Vagina (tissue), 2 donors: Measurements from ENCODE around the gene MT1G. TPM values are rescaled to one million over a fixed set of nuclear protein-coding genes. Genes with fewer than 3 reads are reported as not detected.

ENCODE experiments used
- DNase-seq, 2 donors: peaks; one replicate each; pipeline ENCODE4 v3.0.0-alpha.2; 2017; ENCODE audit errors: extremely low spot score in 2 of 2
- H3K27ac ChIP-seq: fragments of 200-600 bp; sonication (generic); one replicate; pipeline ENCODE4 v1.5.1; 2019
- H3K27me3 ChIP-seq: fragments of 200-600 bp; sonication (generic); one replicate; pipeline ENCODE4 v1.5.1; 2019
- H3K36me3 ChIP-seq, 2 donors: fragments of 200-600 bp; sonication (generic); one replicate each; pipeline ENCODE4 v1.5.1; 2017 to 2019
- H3K4me1 ChIP-seq: fragments of 200-600 bp; sonication (generic); one replicate; pipeline ENCODE4 v1.5.1; 2019
- H3K4me3 ChIP-seq, 2 donors: fragments of 200-600 bp; sonication (generic); 1 replicate in 1 of 2; 2 replicates in 1 of 2; pipeline ENCODE4 v1.5.1; 2016 to 2019
- H3K9me3 ChIP-seq: fragments of 200-600 bp; sonication (generic); one replicate; pipeline ENCODE4 v1.5.1; 2019
- POLR2A ChIP-seq, 2 donors: fragments of 450-650 bp; IDR thresholded peaks; one replicate each; pipeline ENCODE4 v1.6.1; 2017; ENCODE audit warnings: antibody characterized with exemption in 2 of 2, mild to moderate bottlenecking in 2 of 2, moderate library complexity in 2 of 2
- POLR2AphosphoS5 ChIP-seq, 2 donors: sonication (generic); formaldehyde crosslinking; IDR thresholded peaks; one replicate each; pipeline ENCODE4 v1.9.0; 2017; ENCODE audit warnings: antibody characterized with exemption in 2 of 2, mild to moderate bottlenecking in 2 of 2, low read depth in 1 of 2; ENCODE audit not compliant: insufficient read depth in 1 of 2
- intact Hi-C: fragments of 100-400 bp; cut with DNase I; formaldehyde crosslinking; loops from one replicate; pipeline ENCODE4 v1.15.1; 2023
- total RNA-seq: library from RNA; depleted of rRNA; stranded (reverse); fragments of >200 nt; gene quantifications from one replicate; pipeline ENCODE4 v1.2.3, GENCODE V29; 2016
- TF ChIP-seq, protein P1 (sequence below), 3 experiments: fragments of 450-650 bp in 2 of 3; fragments of 200-600 bp in 1 of 3; sonication (generic) in 1 of 3; IDR thresholded peaks; one replicate each; pipeline ENCODE4 v1.5.1; 2017 to 2019; ENCODE audit warnings: antibody characterized with exemption in 3 of 3, mild to moderate bottlenecking in 2 of 3, moderate library complexity in 2 of 3

MT1G gene
- total RNA-seq, 1 donor from 2014 or later, result not detected

DNA sequence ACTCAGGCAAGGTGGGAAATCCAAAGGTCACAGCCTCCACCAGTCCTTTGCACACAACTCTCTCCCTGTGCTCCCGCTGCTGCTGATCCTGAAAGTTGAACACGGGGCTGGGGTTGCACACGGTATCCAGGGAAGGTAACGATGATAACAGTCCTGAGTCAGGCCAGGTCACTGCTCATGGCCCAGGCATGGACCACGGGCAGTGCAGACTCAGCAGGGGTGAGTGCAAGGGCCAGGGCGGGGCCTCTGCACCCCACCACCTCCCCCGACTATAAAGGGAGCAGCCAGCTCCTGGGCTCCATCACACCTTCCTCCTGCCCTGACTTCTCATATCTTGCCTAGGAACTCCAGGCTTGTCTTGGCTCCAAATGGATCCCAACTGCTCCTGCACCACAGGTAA is 16.3 kb downstream of the MT1G start, which contains the start of gene MT1B:
MT1B (plus strand) TSS at position 301 of the 400 bp plus-strand sequence; CDS start at position 369, 68 bp downstream.
- no peak within 1 kb of the TSS for H3K27ac ChIP-seq
- H3K27me3 ChIP-seq, result no peaks in the 10 kb centered on the region
- H3K9me3 ChIP-seq, result no peaks in the 10 kb centered on the region
- H3K36me3 ChIP-seq, result no peaks in the 10 kb centered on the region
- DNase-seq, result no peak
- TF ChIP-seq, protein P1, sequence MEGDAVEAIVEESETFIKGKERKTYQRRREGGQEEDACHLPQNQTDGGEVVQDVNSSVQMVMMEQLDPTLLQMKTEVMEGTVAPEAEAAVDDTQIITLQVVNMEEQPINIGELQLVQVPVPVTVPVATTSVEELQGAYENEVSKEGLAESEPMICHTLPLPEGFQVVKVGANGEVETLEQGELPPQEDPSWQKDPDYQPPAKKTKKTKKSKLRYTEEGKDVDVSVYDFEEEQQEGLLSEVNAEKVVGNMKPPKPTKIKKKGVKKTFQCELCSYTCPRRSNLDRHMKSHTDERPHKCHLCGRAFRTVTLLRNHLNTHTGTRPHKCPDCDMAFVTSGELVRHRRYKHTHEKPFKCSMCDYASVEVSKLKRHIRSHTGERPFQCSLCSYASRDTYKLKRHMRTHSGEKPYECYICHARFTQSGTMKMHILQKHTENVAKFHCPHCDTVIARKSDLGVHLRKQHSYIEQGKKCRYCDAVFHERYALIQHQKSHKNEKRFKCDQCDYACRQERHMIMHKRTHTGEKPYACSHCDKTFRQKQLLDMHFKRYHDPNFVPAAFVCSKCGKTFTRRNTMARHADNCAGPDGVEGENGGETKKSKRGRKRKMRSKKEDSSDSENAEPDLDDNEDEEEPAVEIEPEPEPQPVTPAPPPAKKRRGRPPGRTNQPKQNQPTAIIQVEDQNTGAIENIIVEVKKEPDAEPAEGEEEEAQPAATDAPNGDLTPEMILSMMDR (IDR thresholded peaks at IDR 0.05), result no peak
- no peak for TF ChIP-seq POLR2AphosphoS5 (IDR thresholded peaks at IDR 0.05; ENCODE audit: insufficient read depth in 1 of 2, low read depth in 1 of 2)
- TF ChIP-seq POLR2A (IDR thresholded peaks at IDR 0.05), result no peak
- no peak within 1 kb of the TSS for H3K4me3 ChIP-seq
- no peaks in the 10 kb centered on the region for H3K4me1 ChIP-seq
- intact Hi-C loops, result no loop called here

DNA sequence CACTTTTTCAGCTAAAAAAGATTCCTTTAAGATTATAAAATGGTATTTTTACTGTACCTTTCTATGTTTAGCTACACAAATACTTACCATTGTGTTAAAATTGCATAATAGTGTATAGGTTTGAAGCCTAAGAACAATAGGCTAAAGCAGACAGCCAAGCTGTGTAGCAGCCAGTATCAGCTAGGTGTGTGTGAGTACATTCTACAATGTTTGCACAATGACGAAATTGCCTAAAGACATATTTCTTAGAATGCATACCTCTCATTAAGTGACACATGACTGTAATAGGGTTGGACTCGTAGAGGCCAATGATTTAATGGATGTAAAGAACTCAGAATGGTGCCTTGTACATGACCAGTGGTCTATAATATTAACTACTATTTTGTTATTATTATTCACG is 18.0 kb downstream of the MT1G start:
- Histone ChIP-seq H3K36me3 (no peaks in the 10 kb centered on the region), H3K27me3 (no peaks in the 10 kb centered on the region), H3K9me3 (no peaks in the 10 kb centered on the region), H3K4me3 (no peak overlapping the region), H3K4me1 (no peaks in the 10 kb centered on the region), H3K27ac (no peak overlapping the region)
- TF ChIP-seq POLR2A (IDR thresholded peaks at IDR 0.05) (no peak), POLR2AphosphoS5 (IDR thresholded peaks at IDR 0.05; ENCODE audit: insufficient read depth in 1 of 2, low read depth in 1 of 2) (peak in 1 of 2 donors; percentile 85)
- intact Hi-C loops, result no loop called here
- no peak for DNase-seq

DNA sequence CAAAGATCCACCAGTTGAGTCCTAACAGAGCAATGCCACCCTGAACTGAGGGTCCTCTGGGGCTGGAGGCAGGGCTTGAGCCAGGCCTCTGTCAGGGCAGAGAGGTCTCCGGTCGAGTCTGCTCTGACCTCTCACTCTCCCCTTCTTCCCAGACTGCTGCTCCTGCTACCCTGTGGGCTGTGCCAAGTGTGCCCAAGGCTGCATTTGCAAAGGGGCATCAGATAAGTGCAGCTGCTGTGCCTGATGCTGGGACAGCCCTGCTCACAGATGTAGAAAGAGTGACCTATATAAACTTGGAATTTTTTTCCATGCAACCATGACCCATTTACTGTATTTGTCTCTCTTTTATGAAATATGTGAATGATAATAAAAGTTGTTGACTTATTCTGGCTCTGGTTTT is 18.6 kb downstream of the MT1G start:
- intact Hi-C loops, result no loop called here
- no peaks in the 10 kb centered on the region for H3K36me3 ChIP-seq
- TF ChIP-seq POLR2A (IDR thresholded peaks at IDR 0.05) (no peak), POLR2AphosphoS5 (IDR thresholded peaks at IDR 0.05; ENCODE audit: insufficient read depth in 1 of 2, low read depth in 1 of 2) (no peak)
- TF ChIP-seq, protein P1 (IDR thresholded peaks at IDR 0.05), result no peak
- no peaks in the 10 kb centered on the region for H3K9me3 ChIP-seq
- H3K4me3 ChIP-seq, result no peak overlapping the region
- no peaks in the 10 kb centered on the region for H3K4me1 ChIP-seq
- H3K27me3 ChIP-seq, result no peaks in the 10 kb centered on the region
- no peak for DNase-seq
- no peak overlapping the region for H3K27ac ChIP-seq

DNA sequence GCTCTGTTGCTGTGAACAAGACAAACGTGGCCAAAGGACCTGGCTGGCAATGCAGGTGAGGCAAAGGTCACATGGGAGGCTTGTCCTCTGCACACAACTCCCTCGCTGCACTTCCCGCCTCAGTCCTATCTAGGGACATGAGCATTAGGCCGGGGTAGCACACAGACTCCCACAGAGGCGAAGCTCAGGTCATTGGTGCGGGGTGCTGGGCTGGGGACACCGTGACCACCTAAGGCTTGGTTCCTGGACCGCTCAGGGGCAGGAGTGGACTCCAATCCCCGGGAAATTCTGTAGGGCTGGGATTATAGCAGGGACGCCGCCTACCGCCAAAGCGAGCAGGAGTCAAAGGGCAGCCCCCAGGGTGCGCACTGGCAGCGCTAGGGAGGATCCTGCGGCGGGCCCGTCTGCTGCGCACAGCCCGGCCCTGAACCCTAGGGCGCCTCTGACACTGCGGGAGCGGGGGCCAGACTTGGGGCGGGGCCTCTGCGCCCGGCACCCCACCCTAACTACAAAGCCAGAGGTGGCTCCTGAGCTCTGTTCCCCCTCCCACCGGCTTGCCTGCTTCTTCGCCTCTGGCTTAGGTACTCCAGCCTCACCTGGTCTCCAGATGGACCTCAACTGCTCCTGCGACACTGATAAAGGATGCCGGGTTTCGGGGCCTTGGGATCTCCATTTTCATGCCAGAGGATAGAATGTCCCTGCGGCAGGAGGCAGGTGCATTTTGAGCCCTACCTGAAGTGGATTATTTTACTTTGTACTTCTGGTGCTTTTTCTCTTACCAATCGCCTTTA is 20.0 kb downstream of the MT1G start:
- intact Hi-C loops, result no loop called here
- Histone ChIP-seq H3K36me3 (no peaks in the 10 kb centered on the region), H3K9me3 (no peaks in the 10 kb centered on the region), H3K27ac (no peak overlapping the region), H3K27me3 (no peaks in the 10 kb centered on the region), H3K4me1 (peaks cover 12% of the 10 kb centered on the region), H3K4me3 (no peak overlapping the region)
- no peak for DNase-seq
- TF ChIP-seq, protein P1 (IDR thresholded peaks at IDR 0.05), result no peak
- TF ChIP-seq POLR2A (IDR thresholded peaks at IDR 0.05) (no peak), POLR2AphosphoS5 (IDR thresholded peaks at IDR 0.05; ENCODE audit: insufficient read depth in 1 of 2, low read depth in 1 of 2) (no peak)

DNA sequence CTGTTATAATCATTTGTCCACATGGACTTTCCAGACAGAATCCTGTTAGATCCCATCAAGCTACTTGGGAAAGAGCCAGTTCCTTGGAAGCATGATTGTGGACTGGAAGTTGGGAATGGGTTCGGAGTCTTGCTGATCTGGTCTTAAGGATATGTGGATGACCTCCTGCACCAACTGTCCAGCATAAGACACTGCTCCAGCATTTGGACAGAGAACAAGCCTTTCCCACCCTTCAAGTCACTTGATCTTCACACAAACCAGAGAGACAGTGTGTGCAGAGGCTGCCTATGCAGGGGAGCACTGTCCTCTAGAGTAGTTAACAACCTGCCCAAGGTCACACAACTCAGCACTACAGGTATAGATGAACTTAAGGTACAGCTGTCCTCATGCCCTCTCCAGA is 22.0 kb downstream of the MT1G start:
- peaks cover 12% of the 10 kb centered on the region for H3K4me1 ChIP-seq
- no peak for DNase-seq
- intact Hi-C loops, result no loop called here
- no peaks in the 10 kb centered on the region for H3K36me3 ChIP-seq
- TF ChIP-seq, protein P1 (IDR thresholded peaks at IDR 0.05), result no peak
- TF ChIP-seq POLR2A (IDR thresholded peaks at IDR 0.05) (no peak), POLR2AphosphoS5 (IDR thresholded peaks at IDR 0.05; ENCODE audit: insufficient read depth in 1 of 2, low read depth in 1 of 2) (no peak)
- no peak overlapping the region for H3K27ac ChIP-seq
- no peak overlapping the region for H3K4me3 ChIP-seq
- H3K27me3 ChIP-seq, result no peaks in the 10 kb centered on the region
- no peaks in the 10 kb centered on the region for H3K9me3 ChIP-seq
